Amygdala (tissue), 56 donors: ENCODE data around the gene AREL1.

Source experiments
- DNase-seq, 56 donors: peaks; one replicate each; lab custom pipeline; 2025; lab: John Stamatoyannopoulos, UW

AREL1 gene

GRCh38 chr14:74702293-74702692, 10.6 kb downstream of the AREL1 start:
- no peak for DNase-seq

GRCh38 chr14:74698465-74698864, 14.4 kb downstream of the AREL1 start:
- no peak for DNase-seq

GRCh38 chr14:74697976-74698375, 14.9 kb downstream of the AREL1 start:
- DNase-seq, result no peak

GRCh38 chr14:74697543-74697942, 15.3 kb downstream of the AREL1 start:
- DNase-seq, result no peak

GRCh38 chr14:74697011-74697410, 15.9 kb downstream of the AREL1 start:
- no peak for DNase-seq

- DNase-seq, result no peak
Observed at GRCh38 chr14:74695406-74695805, 17.5 kb downstream of the AREL1 start.

- no peak for DNase-seq
Observed at GRCh38 chr14:74693191-74693590, 19.7 kb downstream of the AREL1 start.

- no peak for DNase-seq
Observed at GRCh38 chr14:74691456-74691855, 21.4 kb downstream of the AREL1 start.

- DNase-seq, result no peak
Observed at GRCh38 chr14:74685921-74686678, 26.8 kb downstream of the AREL1 start.

GRCh38 chr14:74685056-74685455, 27.8 kb downstream of the AREL1 start:
- no peak for DNase-seq

GRCh38 chr14:74684434-74684833, 28.4 kb downstream of the AREL1 start:
- no peak for DNase-seq

- DNase-seq, result no peak
Observed at GRCh38 chr14:74683406-74683805, 29.5 kb downstream of the AREL1 start.

GRCh38 chr14:74682169-74682952, 30.5 kb downstream of the AREL1 start:
- peak in 32 of 56 donors; percentile 0 to 54 (median 16) for DNase-seq

GRCh38 chr14:74675219-74675618, 37.7 kb downstream of the AREL1 start:
- no peak for DNase-seq

GRCh38 chr14:74673768-74674167, 39.1 kb downstream of the AREL1 start:
- no peak for DNase-seq

GRCh38 chr14:74671789-74672188, 41.1 kb downstream of the AREL1 start:
- DNase-seq, result no peak

- no peak for DNase-seq
Observed at GRCh38 chr14:74670726-74671411, 42.0 kb downstream of the AREL1 start.

- no peak for DNase-seq
Observed at GRCh38 chr14:74669846-74670245, 43.0 kb downstream of the AREL1 start.

- no peak for DNase-seq
Observed at GRCh38 chr14:74669256-74669655, 43.6 kb downstream of the AREL1 start.

GRCh38 chr14:74667758-74668157, 45.1 kb downstream of the AREL1 start:
- DNase-seq, result no peak

- no peak for DNase-seq
Observed at GRCh38 chr14:74664717-74665116, 48.2 kb downstream of the AREL1 start.
